ENCODE measurements around the gene IGF1R. TPM values are rescaled to one million over a fixed set of nuclear protein-coding genes. Genes with fewer than 3 reads are reported as not detected.

The IGF1R gene
- total RNA-seq, 4 donors from 2014 or later, result 59.6 to 172 (median 88.5) TPM

DNA sequence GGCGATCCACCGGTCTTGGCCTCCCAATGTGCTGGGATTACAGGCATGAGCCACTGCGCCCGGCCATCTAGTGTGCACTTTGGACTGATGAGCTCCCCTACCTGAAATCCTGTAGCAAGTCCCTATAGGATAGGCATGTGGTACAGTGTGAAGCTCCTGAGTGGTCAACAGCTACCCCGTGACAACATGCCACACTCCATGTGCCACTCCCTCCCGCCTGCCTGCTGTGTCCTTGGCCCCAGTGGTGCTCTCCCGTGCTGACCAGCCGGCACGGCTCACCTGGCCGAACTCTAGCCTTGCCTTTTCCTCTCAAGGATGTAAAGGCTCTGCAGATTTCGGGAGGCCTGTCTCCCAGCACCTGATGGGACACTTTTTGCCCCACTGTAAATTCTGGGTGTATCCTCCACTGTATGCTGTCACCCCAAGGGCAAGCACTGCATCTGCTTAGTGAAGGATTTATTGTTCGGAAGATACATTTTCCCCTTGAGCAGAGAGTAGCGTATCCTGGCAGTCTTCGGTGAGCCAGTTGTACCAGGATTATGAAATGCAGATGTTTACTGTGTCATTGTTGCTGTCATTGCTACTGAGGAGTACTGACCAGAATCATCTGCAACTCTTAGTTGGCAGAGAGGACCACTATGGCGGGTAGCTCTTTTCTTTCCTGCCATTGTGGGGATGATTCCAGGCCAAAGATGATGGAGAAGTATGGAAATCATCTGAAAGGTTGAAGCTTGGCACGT lies 64.7 kb downstream of the IGF1R start:
- whole genome bisulfite sequencing, 2 donors, result 84 to 88% methylated on average over 16 of the region's 16 CpGs
- DNase-seq (ENCODE audit: low spot score in 2 of 2), result no peak
- no peak overlapping the region for H3K4me3 ChIP-seq (ENCODE audit: low read depth, poor library complexity, severe bottlenecking)
- TF ChIP-seq, protein P1, sequence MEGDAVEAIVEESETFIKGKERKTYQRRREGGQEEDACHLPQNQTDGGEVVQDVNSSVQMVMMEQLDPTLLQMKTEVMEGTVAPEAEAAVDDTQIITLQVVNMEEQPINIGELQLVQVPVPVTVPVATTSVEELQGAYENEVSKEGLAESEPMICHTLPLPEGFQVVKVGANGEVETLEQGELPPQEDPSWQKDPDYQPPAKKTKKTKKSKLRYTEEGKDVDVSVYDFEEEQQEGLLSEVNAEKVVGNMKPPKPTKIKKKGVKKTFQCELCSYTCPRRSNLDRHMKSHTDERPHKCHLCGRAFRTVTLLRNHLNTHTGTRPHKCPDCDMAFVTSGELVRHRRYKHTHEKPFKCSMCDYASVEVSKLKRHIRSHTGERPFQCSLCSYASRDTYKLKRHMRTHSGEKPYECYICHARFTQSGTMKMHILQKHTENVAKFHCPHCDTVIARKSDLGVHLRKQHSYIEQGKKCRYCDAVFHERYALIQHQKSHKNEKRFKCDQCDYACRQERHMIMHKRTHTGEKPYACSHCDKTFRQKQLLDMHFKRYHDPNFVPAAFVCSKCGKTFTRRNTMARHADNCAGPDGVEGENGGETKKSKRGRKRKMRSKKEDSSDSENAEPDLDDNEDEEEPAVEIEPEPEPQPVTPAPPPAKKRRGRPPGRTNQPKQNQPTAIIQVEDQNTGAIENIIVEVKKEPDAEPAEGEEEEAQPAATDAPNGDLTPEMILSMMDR (IDR thresholded peaks at IDR 0.05), result no peak
- TF ChIP-seq POLR2A (IDR thresholded peaks at IDR 0.05), result no peak
- intact Hi-C loops (cut with DNase I; ENCODE audit: low total_unique reads), result no loop called here

DNA sequence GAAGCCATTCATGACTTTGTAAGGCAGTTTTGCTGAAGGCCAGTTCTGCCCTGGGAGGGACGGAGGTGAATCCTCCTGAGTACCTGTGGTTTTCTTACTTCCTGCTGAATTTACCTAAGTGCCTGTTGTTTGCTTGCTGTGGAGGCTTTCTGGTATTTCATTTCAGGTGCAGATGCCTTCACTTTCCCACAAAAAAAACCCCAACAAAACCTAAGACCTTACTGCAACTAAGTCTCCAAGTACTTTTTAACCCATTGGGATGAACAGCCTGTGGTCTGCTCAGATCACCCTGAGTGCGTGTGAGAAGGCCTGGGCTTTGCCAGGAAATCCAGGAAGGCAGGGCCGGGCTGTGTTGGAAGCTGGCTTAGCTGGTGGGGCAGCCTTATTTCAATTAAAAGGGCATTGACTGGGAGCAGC lies 65.3 kb downstream of the IGF1R start:
- intact Hi-C loops (cut with DNase I; ENCODE audit: low total_unique reads), result no loop called here
- DNase-seq (ENCODE audit: low spot score in 2 of 2), result no peak
- 39 to 45% methylated on average over 3 of the region's 3 CpGs for WGBS, 2 donors
- H3K4me3 ChIP-seq (ENCODE audit: low read depth, poor library complexity, severe bottlenecking), result no peak overlapping the region
- TF ChIP-seq, protein P1 (IDR thresholded peaks at IDR 0.05), result no peak
- no peak for TF ChIP-seq POLR2A (IDR thresholded peaks at IDR 0.05)

DNA sequence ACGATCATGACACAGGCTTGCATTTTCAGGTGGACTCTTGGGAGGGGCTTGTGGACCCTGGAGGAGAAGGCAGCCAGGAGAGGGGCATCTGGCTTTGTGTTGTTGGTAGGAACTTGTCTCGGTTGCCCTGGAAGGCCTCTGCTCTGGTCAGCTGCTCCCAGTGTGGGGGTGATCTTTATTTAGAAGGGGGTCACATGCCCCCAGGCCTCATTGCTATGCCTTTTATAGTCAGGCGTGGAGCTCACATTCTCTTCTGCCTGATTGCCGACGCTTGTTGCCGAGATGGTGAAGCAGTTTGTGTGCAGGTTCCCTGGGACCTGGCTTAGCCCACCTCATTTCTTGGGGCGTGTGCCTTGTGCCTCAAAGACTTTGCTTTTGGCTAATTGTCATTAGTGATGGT lies 66.6 kb downstream of the IGF1R start:
- TF ChIP-seq, protein P1 (IDR thresholded peaks at IDR 0.05), result no peak
- TF ChIP-seq POLR2A (IDR thresholded peaks at IDR 0.05), result no peak
- intact Hi-C loops (cut with DNase I; ENCODE audit: low total_unique reads), result no loop called here
- 69 to 75% methylated on average over 7 of the region's 7 CpGs for WGBS, 2 donors
- no peak for DNase-seq (ENCODE audit: low spot score in 2 of 2)
- no peak overlapping the region for H3K4me3 ChIP-seq (ENCODE audit: low read depth, poor library complexity, severe bottlenecking)

DNA sequence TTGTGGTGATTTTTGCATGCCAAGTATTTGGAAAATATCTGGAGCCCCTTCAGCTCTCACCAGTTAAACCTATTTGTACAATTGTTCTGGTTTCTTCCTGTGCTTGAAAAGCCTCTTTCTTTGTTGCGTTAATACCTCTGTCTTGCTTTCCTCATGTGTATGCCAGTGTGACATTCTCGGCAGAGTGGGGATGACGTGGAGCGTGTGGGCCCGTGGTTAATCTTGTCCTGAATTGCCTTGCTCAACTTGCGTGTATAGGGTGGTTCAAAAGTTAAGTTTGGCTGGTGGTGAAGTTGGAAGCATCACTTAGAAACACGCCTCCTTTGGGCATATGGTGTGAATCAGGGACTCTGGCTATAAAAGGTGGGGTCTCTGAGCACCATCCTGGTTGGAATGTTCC lies 67.1 kb downstream of the IGF1R start:
- 47 to 49% methylated on average over 7 of the region's 7 CpGs for WGBS, 2 donors
- DNase-seq (ENCODE audit: low spot score in 2 of 2), result no peak
- intact Hi-C loops (cut with DNase I; ENCODE audit: low total_unique reads), result no loop called here
- no peak for TF ChIP-seq POLR2A (IDR thresholded peaks at IDR 0.05)
- TF ChIP-seq, protein P1 (IDR thresholded peaks at IDR 0.05), result no peak
- H3K4me3 ChIP-seq (ENCODE audit: low read depth, poor library complexity, severe bottlenecking), result no peak overlapping the region

DNA sequence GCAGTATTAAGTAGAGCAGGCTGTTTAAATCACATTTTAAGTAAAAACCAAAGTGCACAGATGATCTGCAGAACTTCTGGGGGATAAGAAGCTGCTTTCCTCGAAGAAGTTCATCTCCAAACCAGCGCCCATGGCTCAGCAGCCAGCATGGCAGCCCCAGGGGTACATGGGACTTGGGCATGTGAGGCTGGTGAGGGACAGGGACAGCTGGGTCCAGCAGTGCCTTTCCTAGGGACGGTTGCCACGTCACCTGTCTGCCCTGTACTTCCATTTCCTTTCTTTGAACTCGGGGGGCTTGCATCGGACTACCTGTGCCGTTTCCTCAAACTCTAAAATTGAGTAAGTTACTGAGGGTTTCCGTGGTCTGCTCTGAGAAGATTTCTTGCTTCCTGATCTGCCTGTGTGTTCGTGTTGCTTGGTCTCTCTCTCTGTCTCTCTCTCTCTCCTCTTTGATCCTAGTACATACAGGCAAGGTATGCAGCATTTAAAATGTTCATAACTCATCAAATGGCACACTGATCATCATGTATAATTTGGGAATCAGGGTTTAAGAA lies 67.6 kb downstream of the IGF1R start:
- H3K4me3 ChIP-seq (ENCODE audit: low read depth, poor library complexity, severe bottlenecking), result no peak overlapping the region
- 80 to 83% methylated on average over 9 of the region's 9 CpGs for WGBS, 2 donors
- intact Hi-C loops (cut with DNase I; ENCODE audit: low total_unique reads), result no loop called here
- TF ChIP-seq, protein P1 (IDR thresholded peaks at IDR 0.05), result no peak
- no peak for TF ChIP-seq POLR2A (IDR thresholded peaks at IDR 0.05)
- DNase-seq (ENCODE audit: low spot score in 2 of 2), result no peak
